ENCODE measurements around the gene CSN2. TPM values are rescaled to one million over a fixed set of nuclear protein-coding genes. Genes with fewer than 3 reads are reported as not detected.
"Not testable (repeated sequence)": the region's sequence is repeated elsewhere in the genome, so short reads cannot be mapped to it uniquely, and the experiment has no call there.

The CSN2 gene
- total and polyA plus RNA-seq, 2 donors, result not detected

DNA sequence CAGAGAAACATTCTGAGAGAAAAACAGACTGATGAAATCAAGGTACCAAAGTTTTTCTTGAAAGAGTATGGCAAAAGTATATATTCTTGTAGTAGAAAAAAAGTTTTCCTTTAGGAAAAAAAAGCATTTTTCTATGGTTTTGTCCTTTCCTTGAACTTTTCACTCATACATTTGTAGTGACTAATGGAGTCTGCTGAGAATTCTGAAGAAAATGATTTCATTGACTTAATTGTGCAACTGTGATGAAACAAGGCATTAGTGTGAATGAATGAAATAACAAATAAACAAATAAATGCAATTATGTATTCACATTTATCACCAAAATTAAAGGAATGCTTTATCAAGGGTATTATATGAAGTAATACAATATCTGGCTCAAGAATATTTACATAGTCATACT lies 29.0 kb downstream of the CSN2 start:
- DNase-seq (ENCODE audit: extremely low spot score), result no peak
- Histone ChIP-seq H3K4me3 (ENCODE audit: low read depth, low read length) (no peak overlapping the region), H3K27ac (ENCODE audit: low read depth) (no peak overlapping the region), H3K4me1 (ENCODE audit: insufficient read depth) (no peaks in the 10 kb centered on the region), H3K36me3 (ENCODE audit: insufficient read depth) (no peaks in the 10 kb centered on the region)

DNA sequence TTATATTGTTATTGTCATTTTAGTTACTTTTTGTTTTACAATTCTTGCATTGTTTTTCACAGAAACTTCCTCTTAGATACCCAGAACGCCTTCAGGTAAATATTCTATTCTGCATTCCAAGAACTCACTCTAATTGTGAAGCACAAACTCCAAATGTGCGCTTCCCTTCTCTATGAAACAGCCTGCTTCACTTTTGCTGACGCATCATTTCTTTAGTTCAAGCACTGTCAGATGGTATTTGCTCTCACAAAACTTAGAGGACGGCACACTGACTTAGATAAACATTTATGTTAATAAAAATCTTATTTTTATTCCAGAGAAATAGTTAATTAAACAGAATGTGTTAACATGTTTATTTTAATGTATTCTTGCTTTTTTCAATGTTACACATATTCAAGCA lies 31.4 kb downstream of the CSN2 start:
- no peak for DNase-seq (ENCODE audit: extremely low spot score)
- Histone ChIP-seq H3K27ac (ENCODE audit: low read depth) (no peak overlapping the region), H3K4me3 (ENCODE audit: low read depth, low read length) (no peak overlapping the region), H3K4me1 (ENCODE audit: insufficient read depth) (no peaks in the 10 kb centered on the region), H3K36me3 (ENCODE audit: insufficient read depth) (no peaks in the 10 kb centered on the region)
- WGBS, result 56% methylated on average over 4 of the region's 4 CpGs

DNA sequence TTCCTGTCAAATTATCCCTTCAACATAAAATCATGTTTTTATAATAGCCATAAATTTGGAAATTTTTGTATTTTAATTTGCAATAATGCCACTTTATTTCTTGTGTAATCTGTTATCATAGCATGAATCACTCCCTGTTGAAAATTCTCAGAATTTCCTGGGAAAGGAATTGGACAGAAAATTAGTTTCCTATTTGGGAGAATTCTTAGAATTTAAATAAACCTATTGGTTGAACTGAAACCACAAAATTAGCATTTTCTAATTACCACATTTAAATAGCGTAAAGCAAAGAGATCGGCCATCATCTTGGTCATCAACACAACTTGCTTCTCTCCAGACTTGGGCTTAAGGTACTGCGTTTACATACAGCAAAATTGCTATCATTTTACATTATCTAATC lies 34.8 kb downstream of the CSN2 start, which contains the start of gene CSN1S1:
CSN1S1 (plus strand) TSS at position 301 of the 400 bp plus-strand sequence. CDS start 1,488 bp downstream, outside the sequence.
- no peak within 1 kb of the TSS for H3K27ac ChIP-seq (ENCODE audit: low read depth)
- WGBS, result 91% methylated on average over 3 of the region's 3 CpGs
- H3K36me3 ChIP-seq (ENCODE audit: insufficient read depth), result no peaks in the 10 kb centered on the region
- no peaks in the 10 kb centered on the region for H3K4me1 ChIP-seq (ENCODE audit: insufficient read depth)
- DNase-seq (ENCODE audit: extremely low spot score), result no peak
- H3K4me3 ChIP-seq (ENCODE audit: low read depth, low read length), result no peak within 1 kb of the TSS

DNA sequence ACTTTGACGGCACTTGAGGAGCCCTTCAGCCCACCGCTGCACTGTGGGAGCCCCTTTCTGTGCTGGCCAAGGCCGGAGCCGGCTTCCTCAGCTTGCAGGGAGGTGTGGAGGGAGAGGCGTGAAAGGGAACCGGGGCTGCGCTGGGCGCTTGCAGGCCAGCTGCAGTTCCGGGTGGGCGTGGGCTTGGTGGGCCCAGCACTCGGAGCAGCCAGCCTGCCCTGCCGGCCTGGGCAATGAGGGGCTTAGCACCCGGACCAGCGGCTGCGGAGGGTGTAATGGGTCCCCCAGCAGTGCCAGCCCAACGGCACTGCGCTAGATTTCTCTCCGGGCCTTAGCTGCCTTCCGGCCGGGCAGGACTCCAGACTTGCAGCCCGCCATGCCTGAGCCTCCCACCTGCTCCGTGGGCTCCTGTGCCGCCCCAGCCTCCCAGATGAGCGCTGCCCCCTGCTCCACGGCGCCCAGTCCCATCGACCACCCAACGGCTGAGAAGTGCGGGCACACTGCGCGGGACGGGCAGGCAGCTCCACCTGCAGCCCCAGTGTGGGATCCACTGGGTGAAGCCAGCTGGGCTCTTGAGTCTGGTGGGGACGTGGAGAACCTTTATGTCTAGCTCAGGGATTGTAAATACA lies 41.6 kb downstream of the CSN2 start:
- 94% methylated on average over 33 of the region's 33 CpGs for WGBS
- not testable (repeated sequence) for DNase-seq (ENCODE audit: extremely low spot score); H3K27ac ChIP-seq (ENCODE audit: low read depth); H3K4me1 ChIP-seq (ENCODE audit: insufficient read depth); H3K36me3 ChIP-seq (ENCODE audit: insufficient read depth); H3K4me3 ChIP-seq (ENCODE audit: low read depth, low read length)

DNA sequence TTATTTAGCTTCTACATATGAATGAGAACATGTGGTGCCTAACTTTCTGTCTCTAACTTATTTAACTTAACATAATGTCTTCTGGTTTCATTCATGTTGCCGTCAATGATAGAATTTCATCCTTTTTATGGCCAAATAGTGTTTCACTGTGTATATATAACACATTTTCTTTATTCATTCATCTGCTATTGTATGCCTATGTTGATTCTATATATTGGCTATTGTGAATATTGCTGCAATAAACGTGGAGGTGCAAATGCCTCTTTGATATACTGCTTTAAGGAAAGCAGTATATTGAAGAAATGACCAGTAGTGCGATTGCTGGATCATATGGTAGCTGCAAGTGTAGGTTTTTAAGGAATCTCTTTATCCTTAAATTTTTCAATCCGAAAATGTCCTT lies 44.7 kb downstream of the CSN2 start:
- no peaks in the 10 kb centered on the region for H3K4me1 ChIP-seq (ENCODE audit: insufficient read depth)
- WGBS, result 49% methylated on average over 4 of the region's 4 CpGs
- H3K27ac ChIP-seq (ENCODE audit: low read depth), result no peak overlapping the region
- no peaks in the 10 kb centered on the region for H3K36me3 ChIP-seq (ENCODE audit: insufficient read depth)
- no peak for DNase-seq (ENCODE audit: extremely low spot score)
- no peak overlapping the region for H3K4me3 ChIP-seq (ENCODE audit: low read depth, low read length)

DNA sequence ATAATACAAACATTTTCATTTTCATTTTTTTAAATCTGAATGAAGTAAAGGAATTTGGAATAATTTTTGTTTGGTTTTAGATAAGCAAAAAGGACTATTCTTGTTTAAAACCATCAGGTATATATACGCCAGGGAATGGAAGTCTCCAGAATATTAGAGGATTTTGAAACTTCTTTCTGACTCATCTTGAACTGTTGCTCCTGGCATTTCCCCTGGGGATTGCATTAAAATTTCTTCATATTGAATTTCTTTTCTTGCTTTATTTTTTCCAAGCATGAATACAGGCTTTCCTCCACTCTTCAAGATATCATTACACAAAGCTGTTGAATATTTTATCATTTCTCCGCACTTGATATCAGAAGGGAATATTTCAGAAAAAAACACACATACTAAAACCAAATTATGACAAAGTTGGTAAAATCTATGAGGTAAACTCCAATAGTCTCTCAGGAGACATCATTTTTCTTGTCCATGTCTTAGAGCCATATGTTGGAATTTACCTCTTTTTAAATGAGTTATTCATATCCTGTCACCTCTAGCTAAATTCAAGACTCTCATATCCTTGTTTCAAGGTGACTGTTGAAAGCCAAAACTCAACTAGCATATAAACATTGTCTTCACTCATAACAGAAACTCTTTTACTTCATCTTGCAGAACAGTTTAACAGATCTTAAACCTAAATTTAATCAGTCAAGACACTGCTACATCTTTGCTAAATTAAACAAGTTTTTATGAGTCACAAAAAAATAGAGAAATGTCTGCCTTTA lies 55.3 kb downstream of the CSN2 start:
- Histone ChIP-seq H3K4me3 (ENCODE audit: low read depth, low read length) (no peak overlapping the region), H3K36me3 (ENCODE audit: insufficient read depth) (no peaks in the 10 kb centered on the region), H3K27ac (ENCODE audit: low read depth) (no peak overlapping the region), H3K4me1 (ENCODE audit: insufficient read depth) (no peaks in the 10 kb centered on the region)
- WGBS, result 87% methylated on average over 2 of the region's 2 CpGs
- DNase-seq (ENCODE audit: extremely low spot score), result no peak

DNA sequence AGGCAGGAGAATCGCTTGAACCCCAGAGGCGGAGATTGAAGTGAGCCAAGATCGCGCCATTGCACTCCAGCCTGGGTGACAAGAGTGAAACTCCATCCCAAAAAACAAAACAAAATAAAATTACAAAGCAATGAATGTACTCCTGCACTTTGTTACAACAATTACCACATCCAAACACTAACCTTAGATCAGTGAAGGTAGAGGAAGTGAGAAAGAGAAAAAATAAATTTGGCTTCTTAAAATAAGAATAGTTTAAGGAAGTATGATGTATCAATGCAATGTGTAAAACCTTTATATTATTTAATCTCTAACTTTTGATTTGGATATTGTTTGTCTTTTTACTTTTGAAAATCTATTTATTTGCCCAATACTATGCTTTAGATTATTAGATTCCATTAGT lies 56.3 kb downstream of the CSN2 start:
- Histone ChIP-seq H3K27ac (ENCODE audit: low read depth) (no peak overlapping the region), H3K4me1 (ENCODE audit: insufficient read depth) (no peaks in the 10 kb centered on the region), H3K4me3 (ENCODE audit: low read depth, low read length) (no peak overlapping the region), H3K36me3 (ENCODE audit: insufficient read depth) (no peaks in the 10 kb centered on the region)
- no peak for DNase-seq (ENCODE audit: extremely low spot score)
- WGBS, result 95% methylated on average over 4 of the region's 4 CpGs

DNA sequence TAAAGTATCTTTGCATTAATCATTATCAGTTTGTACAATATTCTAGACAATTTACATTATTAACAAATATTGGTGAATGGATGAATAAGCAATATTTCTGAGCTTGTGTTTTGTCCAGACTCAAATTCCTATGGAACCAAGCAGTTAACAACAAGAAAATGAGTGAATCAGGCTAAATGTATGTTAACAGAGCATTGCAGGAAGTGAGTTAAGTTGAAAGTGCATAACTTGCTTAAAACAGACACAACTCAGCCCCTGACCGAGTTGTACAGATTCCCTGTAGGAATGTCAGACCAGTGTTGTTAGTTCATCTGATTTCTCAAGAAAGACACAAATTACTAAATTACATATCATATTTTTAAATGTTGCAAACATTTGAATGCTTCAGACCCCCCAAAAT lies 58.4 kb downstream of the CSN2 start:
- DNase-seq (ENCODE audit: extremely low spot score), result no peak
- Histone ChIP-seq H3K4me1 (ENCODE audit: insufficient read depth) (no peaks in the 10 kb centered on the region), H3K4me3 (ENCODE audit: low read depth, low read length) (no peak overlapping the region), H3K36me3 (ENCODE audit: insufficient read depth) (no peaks in the 10 kb centered on the region), H3K27ac (ENCODE audit: low read depth) (no peak overlapping the region)
- 43% methylated on average over 1 of the region's 1 CpG for WGBS

Other genes with a start within 250 kb of the CSN2 start
- 1.2 TPM for gene SULT1B1, start 205.1 kb downstream of the CSN2 start, total RNA-seq
- gene SULT1B1, start 205.1 kb downstream of the CSN2 start, polyA plus RNA-seq, result 1.3 TPM
- gene SULT1E1, start 105.6 kb downstream of the CSN2 start, total RNA-seq, result 153 TPM
- 0.16 TPM for gene SULT1E1, start 105.6 kb downstream of the CSN2 start, polyA plus RNA-seq
- gene CSN1S1, start 34.7 kb downstream of the CSN2 start, total RNA-seq, result not detected
- gene CSN1S1, start 34.7 kb downstream of the CSN2 start, polyA plus RNA-seq, result 0.19 TPM
- gene STATH, start 30.2 kb upstream of the CSN2 start, total RNA-seq, result not detected
- gene STATH, start 30.2 kb upstream of the CSN2 start, polyA plus RNA-seq, result not detected
- not detected for gene HTN3, start 62.7 kb upstream of the CSN2 start, total RNA-seq
- not detected for gene HTN3, start 62.7 kb upstream of the CSN2 start, polyA plus RNA-seq
- not detected for gene HTN1, start 84.7 kb upstream of the CSN2 start, total RNA-seq
- gene HTN1, start 84.7 kb upstream of the CSN2 start, polyA plus RNA-seq, result not detected
- gene PRR27, start 188.5 kb upstream of the CSN2 start, total RNA-seq, result not detected
- not detected for gene PRR27, start 188.5 kb upstream of the CSN2 start, polyA plus RNA-seq
- not detected for gene ODAM, start 230.0 kb upstream of the CSN2 start, total RNA-seq
- 0.22 TPM for gene ODAM, start 230.0 kb upstream of the CSN2 start, polyA plus RNA-seq